B cell (primary cell): ENCODE results near the gene LRRC4C.

Experiments used
- CTCF ChIP-seq: fragments of 200-600 bp; IDR thresholded peaks from one replicate; pipeline ENCODE4 v1.8.0; 2022; ENCODE audit warnings: antibody characterized with exemption, mild to moderate bottlenecking
- EZH2 ChIP-seq: IDR thresholded peaks from 2 replicates; pipeline ENCODE4 v1.6.1; 2012; ENCODE audit warnings: borderline replicate concordance, low read depth, mild to moderate bottlenecking, moderate library complexity, low read length; ENCODE audit not compliant: insufficient read depth, poor library complexity, severe bottlenecking

GRCh38 chr11:40118026-40118425, 1341.4 kb downstream of the LRRC4C start:
- TF ChIP-seq CTCF = no peak
- TF ChIP-seq EZH2 = no peak
